ENCODE measurements around the gene HECTD1.

Gene HECTD1

DNA sequence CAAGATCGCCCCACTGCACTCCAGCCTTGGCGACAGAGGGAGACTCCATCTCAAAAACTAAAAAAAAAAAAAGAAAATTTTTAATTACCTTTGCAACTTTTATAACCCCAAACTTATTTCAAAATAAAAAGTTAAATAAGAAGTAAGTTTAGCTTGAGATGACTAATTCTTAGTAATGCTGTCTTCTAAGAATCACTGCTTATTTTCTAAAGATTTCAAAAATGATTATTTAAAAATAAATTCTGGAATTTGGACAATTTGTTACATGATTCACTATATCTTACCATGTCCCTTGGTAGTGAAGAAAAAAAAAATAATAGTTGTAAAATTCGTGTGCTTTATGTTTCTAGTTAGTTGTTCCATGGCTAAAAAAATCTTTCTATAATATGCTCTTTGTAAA lies 11.6 kb upstream of the HECTD1 start:
- H3K9me3 ChIP-seq, result no peaks in the 10 kb centered on the region
- H3K4me1 ChIP-seq, result no peaks in the 10 kb centered on the region
- TF ChIP-seq, protein P1, sequence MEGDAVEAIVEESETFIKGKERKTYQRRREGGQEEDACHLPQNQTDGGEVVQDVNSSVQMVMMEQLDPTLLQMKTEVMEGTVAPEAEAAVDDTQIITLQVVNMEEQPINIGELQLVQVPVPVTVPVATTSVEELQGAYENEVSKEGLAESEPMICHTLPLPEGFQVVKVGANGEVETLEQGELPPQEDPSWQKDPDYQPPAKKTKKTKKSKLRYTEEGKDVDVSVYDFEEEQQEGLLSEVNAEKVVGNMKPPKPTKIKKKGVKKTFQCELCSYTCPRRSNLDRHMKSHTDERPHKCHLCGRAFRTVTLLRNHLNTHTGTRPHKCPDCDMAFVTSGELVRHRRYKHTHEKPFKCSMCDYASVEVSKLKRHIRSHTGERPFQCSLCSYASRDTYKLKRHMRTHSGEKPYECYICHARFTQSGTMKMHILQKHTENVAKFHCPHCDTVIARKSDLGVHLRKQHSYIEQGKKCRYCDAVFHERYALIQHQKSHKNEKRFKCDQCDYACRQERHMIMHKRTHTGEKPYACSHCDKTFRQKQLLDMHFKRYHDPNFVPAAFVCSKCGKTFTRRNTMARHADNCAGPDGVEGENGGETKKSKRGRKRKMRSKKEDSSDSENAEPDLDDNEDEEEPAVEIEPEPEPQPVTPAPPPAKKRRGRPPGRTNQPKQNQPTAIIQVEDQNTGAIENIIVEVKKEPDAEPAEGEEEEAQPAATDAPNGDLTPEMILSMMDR (IDR thresholded peaks at IDR 0.05; ENCODE audit: low read depth, low read length), result no peak
- no peaks in the 10 kb centered on the region for H3K36me3 ChIP-seq
- no peaks in the 10 kb centered on the region for H3K27me3 ChIP-seq
- H3K4me3 ChIP-seq (ENCODE audit: low read depth, low read length), result no peak overlapping the region
- no peak for DNase-seq

DNA sequence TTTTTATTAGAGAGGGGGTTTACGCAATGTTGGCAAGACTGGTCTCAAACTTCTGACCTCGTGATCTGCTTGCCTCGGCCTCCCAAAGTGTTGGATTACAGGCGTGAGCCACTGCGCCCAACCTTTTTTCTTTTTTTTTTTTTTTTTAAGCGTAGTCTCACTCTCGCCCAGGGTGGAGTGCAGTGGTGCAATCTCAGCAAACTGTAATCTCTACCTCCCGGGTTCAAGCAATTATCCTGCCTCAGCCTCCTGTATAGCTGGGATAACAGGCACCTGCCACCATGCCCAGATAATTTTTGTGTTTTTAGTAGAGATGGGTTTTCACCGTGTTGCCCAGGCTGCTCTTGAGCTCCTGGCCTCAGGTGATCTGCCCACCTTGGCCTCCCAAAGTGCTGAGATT lies 8.8 kb upstream of the HECTD1 start:
- no peaks in the 10 kb centered on the region for H3K4me1 ChIP-seq
- H3K4me3 ChIP-seq (ENCODE audit: low read depth, low read length), result no peak overlapping the region
- TF ChIP-seq, protein P1 (IDR thresholded peaks at IDR 0.05; ENCODE audit: low read depth, low read length), result no peak
- DNase-seq, result no peak
- H3K36me3 ChIP-seq, result no peaks in the 10 kb centered on the region
- H3K27me3 ChIP-seq, result no peaks in the 10 kb centered on the region
- no peaks in the 10 kb centered on the region for H3K9me3 ChIP-seq

DNA sequence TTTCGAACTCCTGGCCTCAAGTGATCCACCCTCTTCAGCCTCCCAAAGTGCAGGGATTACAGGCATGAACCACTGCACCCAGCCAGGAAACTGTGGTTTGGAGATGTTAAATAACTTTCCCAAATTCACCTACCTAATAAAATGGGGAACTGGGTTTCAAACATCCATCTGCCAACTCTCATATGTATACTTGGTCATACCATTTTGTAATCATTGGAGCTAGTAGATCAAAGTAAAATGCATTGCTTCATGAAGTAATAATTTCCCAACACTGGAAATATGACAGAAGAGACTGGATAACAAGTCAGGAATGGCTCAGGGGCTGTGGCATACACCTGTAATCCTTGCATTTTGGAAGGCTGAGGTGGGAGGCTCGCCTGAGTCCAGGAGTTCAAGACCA lies 5.3 kb upstream of the HECTD1 start:
- TF ChIP-seq, protein P1 (IDR thresholded peaks at IDR 0.05; ENCODE audit: low read depth, low read length), result no peak
- H3K27me3 ChIP-seq, result no peaks in the 10 kb centered on the region
- no peak for DNase-seq
- H3K9me3 ChIP-seq, result no peaks in the 10 kb centered on the region
- H3K36me3 ChIP-seq, result no peaks in the 10 kb centered on the region
- H3K4me3 ChIP-seq (ENCODE audit: low read depth, low read length), result no peak overlapping the region
- no peaks in the 10 kb centered on the region for H3K4me1 ChIP-seq

DNA sequence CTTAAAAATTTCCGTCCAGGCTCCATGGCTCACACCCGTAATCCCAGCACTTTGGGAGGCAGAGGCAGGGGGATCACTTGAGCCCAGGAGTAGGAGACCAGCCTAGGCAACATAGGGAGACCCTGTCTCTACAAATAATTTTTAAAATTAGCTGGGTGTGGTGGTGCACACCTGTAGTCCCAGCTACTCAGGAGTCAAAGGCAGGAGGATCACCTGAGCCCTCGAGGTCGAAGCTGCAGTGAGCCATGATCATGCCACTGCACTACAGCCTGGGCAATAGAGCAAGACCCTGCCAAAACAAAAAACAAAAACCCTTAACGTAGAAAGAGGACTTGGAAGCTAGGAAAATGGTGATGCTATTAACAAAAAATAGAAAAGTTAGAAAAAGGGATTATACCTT lies 2.0 kb upstream of the HECTD1 start:
- Histone ChIP-seq H3K4me3 (ENCODE audit: low read depth, low read length) (no peak overlapping the region), H3K9me3 (no peaks in the 10 kb centered on the region), H3K4me1 (no peaks in the 10 kb centered on the region), H3K36me3 (peaks cover 5% of the 10 kb centered on the region), H3K27me3 (no peaks in the 10 kb centered on the region)
- TF ChIP-seq, protein P1 (IDR thresholded peaks at IDR 0.05; ENCODE audit: low read depth, low read length), result no peak
- DNase-seq, result no peak

DNA sequence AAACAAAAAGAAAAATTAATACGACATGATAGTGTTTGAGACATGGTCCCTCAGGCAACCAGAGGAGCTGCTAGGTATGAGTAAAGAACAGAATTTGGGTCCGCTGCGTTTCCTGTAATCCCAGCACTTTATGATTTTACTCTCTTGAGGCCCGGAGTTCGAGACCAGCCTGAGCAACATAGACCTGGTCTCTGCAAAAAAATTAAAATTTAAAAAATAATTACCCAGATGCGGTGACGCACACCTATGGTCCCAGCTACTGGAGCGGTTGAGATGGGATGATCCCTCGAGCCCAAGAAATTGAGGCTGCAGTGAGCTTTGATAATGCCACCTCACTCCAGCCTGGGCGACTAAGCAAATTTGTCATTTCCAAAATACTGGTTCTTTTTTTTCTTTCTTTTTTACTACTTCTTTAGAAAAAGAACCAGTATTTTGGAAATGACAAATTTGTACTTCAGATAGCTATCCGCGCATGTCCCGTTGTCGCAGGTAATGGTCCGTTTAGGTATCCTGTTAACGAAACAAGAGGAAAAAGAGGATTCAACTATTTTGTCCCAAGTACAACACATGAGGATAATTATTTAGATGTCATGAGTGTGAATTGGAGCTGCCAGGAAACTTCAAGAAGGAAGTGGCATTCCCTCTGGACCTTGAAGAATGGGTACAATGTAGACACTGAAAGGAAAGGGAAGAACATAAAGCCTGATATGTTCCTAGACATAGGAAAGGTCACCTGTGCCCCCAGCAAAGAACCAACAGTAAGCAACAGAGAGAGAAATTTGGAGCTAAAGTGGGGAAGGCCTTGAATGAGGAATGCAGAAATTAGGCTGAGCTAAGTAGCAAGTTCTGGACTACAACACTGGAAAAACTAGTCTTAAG lies 1.2 kb upstream of the HECTD1 start:
- H3K4me1 ChIP-seq, result no peaks in the 10 kb centered on the region
- no peaks in the 10 kb centered on the region for H3K27me3 ChIP-seq
- H3K9me3 ChIP-seq, result no peaks in the 10 kb centered on the region
- H3K36me3 ChIP-seq, result peaks cover 10% of the 10 kb centered on the region
- peak; percentile 9 for DNase-seq
- H3K4me3 ChIP-seq (ENCODE audit: low read depth, low read length), result peak overlapping the region; percentile 76
- TF ChIP-seq, protein P1 (IDR thresholded peaks at IDR 0.05; ENCODE audit: low read depth, low read length), result no peak

DNA sequence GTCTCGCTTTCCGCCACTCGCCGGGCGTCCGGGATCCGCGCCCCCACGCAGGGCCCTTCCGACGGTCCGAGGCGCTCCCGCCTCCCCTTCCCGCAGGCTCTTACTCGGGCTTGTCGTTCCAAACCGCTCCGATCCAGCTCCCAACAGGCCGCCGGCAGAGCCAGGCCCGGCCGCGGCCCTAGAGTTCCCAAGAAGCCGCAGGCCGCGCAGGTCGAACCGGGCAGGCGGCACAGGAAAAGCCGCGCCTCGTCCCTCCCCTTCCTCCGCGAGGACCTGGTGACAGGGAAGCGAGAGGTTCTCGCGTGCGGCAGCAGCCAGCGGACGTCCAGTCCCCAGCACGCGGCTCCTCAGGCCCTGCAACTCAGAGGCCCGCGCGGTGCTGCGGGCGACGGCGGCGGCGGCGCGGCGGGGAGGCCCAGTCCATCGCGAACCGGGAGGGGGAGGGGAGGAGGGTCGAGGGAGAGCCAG lies 272 bp downstream of the HECTD1 start:
- TF ChIP-seq, protein P1 (IDR thresholded peaks at IDR 0.05; ENCODE audit: low read depth, low read length), result no peak
- Histone ChIP-seq H3K4me3 (ENCODE audit: low read depth, low read length) (peak overlapping the region; percentile 82), H3K4me1 (no peaks in the 10 kb centered on the region), H3K36me3 (peaks cover 21% of the 10 kb centered on the region), H3K9me3 (no peaks in the 10 kb centered on the region), H3K27me3 (no peaks in the 10 kb centered on the region)
- peak; percentile 97 for DNase-seq
